Transverse colon (tissue), 4 donors: Measurements from ENCODE around the gene SYT17.

Experiments used
- CTCF ChIP-seq, 5 experiments: fragments of 200-600 bp in 3 of 5; fragments of 450-650 bp in 2 of 5; sonication (generic) in 3 of 5; IDR thresholded peaks; 1 replicate in 2 of 5; 2 replicates in 3 of 5; pipeline ENCODE4 v1.5.1; 2016 to 2017; ENCODE audit warnings: antibody characterized with exemption in 5 of 5, inconsistent platforms in 3 of 5, mild to moderate bottlenecking in 2 of 5, moderate library complexity in 1 of 5
- POLR2AphosphoS5 ChIP-seq, 3 donors: sonication (generic); formaldehyde crosslinking; IDR thresholded peaks; one replicate each; pipeline ENCODE4 v1.6.1; 2016; ENCODE audit warnings: antibody characterized with exemption in 3 of 3

GRCh38 chr16:19196871-19197270 is 28.8 kb downstream of the SYT17 start:
- no peak for TF ChIP-seq POLR2AphosphoS5 (IDR thresholded peaks at IDR 0.05)
- TF ChIP-seq CTCF (IDR thresholded peaks at IDR 0.05), result no peak
